K562 (cell line): ENCODE results near the gene SYPL2. TPM values are rescaled to one million over a fixed set of nuclear protein-coding genes. Genes with fewer than 3 reads are reported as not detected.

ENCODE experiments used
- polyA plus RNA-seq, 8 experiments: library from polyadenylated mRNA; depleted of rRNA in 4 of 8; stranded (reverse) in 5 of 8; unstranded in 3 of 8; fragments of >200 nt; fragmentation: Nextera tagmentation in 2 of 8; fragmentation: Illumina TruSeq in 1 of 8; extraction: Ambion mirVana in 2 of 8; extraction: Trizol in 1 of 8; gene quantifications; 2 replicates each; pipeline versions ENCODE4 v1.2.1 to v1.2.3, GENCODE V29; 2011 to 2014; ENCODE audit warnings: inconsistent platforms in 1 of 8, missing spikeins in 1 of 8
- total RNA-seq, 7 experiments: library from RNA; depleted of rRNA in 6 of 7; stranded (reverse); fragments of >200 nt in 6 of 7; fragmentation: Illumina TruSeq in 2 of 7; extraction: Trizol in 2 of 7; gene quantifications; 2 replicates each; pipeline versions ENCODE4 v1.2.1 to v1.2.3, GENCODE V29; 2011 to 2021; ENCODE audit warnings: low replicate concordance in 1 of 7
- TF ChIP-seq, protein P1 (sequence below), 2 experiments: fragments of 450-650 bp; IDR thresholded peaks; 2 replicates each; pipeline ENCODE4 v1.6.1; 2016; ENCODE audit warnings: mild to moderate bottlenecking in 2 of 2, borderline replicate concordance in 1 of 2, low read depth in 1 of 2, moderate library complexity in 1 of 2

SYPL2 gene
- total and polyA plus RNA-seq, 9 of the 15 experiments (the other 6 are each of a cell fraction or from before 2014, with no cell fraction given) = 0.03 to 0.20 (median 0.07) TPM; not detected in 2

DNA sequence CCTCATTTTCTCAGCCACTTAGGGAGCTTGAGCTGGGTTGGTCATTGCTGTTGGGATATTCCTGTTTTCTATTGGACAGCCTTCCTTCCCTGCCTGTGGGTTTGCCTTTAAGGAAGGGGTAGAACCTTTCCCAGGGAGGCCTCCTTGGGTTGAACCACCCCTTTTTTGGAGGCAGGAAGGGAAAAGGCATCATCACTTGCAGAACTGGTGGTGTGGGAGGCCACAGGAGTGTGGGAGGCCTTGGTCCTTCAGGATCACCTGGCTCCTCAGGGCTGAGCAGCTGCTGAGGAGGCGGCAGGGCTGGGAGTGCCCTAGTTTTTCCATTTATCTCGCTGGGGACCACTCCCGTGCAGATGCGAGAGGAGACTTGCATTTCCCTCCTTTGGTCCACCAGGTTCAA, 26.9 kb downstream of the SYPL2 start (continued):
- TF ChIP-seq, protein P1, sequence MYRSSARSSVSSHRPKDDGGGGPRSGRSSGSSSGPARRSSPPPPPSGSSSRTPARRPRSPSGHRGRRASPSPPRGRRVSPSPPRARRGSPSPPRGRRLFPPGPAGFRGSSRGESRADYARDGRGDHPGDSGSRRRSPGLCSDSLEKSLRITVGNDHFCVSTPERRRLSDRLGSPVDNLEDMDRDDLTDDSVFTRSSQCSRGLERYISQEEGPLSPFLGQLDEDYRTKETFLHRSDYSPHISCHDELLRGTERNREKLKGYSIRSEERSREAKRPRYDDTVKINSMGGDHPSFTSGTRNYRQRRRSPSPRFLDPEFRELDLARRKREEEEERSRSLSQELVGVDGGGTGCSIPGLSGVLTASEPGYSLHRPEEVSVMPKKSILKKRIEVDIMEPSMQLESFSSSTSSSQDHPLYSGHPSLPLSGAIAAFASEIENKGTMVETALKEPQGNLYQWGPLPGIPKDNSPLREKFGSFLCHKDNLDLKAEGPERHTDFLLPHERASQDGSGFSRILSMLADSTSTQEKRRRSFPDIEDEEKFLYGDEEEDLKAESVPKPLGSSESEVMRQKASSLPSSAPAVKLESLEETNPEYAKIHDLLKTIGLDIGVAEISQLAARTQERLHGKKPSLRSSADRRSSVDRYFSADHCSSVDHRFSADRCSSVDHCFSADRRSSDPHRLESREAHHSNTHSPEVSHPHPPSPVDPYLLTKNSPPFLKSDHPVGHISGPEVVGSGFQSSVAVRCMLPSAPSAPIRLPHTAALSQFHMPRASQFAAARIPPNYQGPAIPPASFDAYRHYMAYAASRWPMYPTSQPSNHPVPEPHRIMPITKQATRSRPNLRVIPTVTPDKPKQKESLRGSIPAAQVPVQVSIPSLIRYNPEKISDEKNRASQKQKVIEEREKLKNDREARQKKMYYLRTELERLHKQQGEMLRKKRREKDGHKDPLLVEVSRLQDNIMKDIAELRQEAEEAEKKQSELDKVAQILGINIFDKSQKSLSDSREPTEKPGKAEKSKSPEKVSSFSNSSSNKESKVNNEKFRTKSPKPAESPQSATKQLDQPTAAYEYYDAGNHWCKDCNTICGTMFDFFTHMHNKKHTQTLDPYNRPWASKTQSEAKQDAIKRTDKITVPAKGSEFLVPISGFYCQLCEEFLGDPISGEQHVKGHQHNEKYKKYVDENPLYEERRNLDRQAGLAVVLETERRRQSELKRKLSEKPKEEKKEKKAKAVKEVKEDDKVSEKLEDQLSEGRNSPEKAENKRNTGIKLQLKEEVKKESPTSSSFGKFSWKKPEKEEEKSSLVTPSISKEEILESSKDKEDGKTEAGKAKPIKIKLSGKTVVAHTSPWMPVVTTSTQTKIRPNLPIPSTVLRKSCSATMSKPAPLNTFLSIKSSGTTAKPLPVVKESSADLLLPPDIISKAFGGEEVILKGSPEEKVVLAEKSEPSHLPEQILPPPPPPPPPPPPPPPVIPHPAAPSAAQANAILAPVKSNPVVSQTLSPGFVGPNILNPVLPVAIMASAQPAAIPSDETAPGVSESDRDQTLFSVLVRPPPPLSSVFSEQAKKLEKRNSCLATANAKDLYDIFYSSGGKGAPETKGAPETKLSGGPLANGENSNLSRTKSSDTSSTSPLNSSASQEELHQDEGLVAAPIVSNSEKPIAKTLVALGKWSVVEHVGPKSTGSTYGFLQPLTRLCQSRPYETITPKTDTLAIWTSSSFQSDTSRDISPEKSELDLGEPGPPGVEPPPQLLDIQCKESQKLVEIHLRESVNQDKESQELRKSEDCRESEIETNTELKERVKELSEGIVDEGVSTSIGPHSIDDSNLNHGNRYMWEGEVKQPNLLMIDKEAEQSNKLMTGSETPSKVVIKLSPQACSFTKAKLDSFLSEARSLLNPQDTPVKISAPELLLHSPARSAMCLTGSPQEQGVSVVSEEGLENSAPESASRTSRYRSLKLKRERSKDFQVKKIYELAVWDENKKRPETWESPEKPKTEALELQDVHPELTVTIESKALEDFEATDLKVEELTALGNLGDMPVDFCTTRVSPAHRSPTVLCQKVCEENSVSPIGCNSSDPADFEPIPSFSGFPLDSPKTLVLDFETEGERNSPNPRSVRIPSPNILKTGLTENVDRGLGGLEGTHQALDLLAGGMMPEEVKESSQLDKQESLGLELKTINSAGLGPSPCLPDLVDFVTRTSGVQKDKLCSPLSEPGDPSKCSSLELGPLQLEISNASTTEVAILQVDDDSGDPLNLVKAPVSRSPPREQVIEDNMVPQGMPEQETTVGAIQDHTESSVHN (IDR thresholded peaks at IDR 0.05; ENCODE audit: borderline replicate concordance in 1 of 2, low read depth in 1 of 2) = no peak
